ENCODE measurements around the gene CDK5RAP2. TPM values are rescaled to one million over a fixed set of nuclear protein-coding genes. Genes with fewer than 3 reads are reported as not detected.

The CDK5RAP2 gene
- total RNA-seq, 1 experiment from 2014 or later = 56.4 TPM

GRCh38 chr9:120608421-120608820 is 28.5 kb upstream of the CDK5RAP2 start:
- no peak overlapping the region for H3K23ac ChIP-seq (ENCODE audit: insufficient read length, low read depth, low read length)
- no peaks in the 10 kb centered on the region for H3K79me2 ChIP-seq (ENCODE audit: insufficient read depth, low read length)
- no peak for TF ChIP-seq CTCF (conservative IDR thresholded peaks at IDR 0.05)
- no peaks in the 10 kb centered on the region for H3K4me1 ChIP-seq (ENCODE audit: insufficient read depth, low read length)
- no peak overlapping the region for H2BK120ac ChIP-seq (ENCODE audit: low read depth, low read length, poor library complexity, severe bottlenecking)
- Mint-ChIP-seq H3K36me3 (ENCODE audit: insufficient read depth in 1 of 3, low read depth in 3 of 3) (no peaks in the 10 kb centered on the region), H3K4me1 (no peaks in the 10 kb centered on the region), H3K4me3 (no peak overlapping the region), H3K27ac (no peak overlapping the region), H3K9me3 (no peaks in the 10 kb centered on the region), H3K27me3 (ENCODE audit: low read depth) (no peaks in the 10 kb centered on the region)
- H4K20me1 ChIP-seq (ENCODE audit: control insufficient read depth, insufficient read depth, insufficient read length) = no peaks in the 10 kb centered on the region
- H3K4ac ChIP-seq (ENCODE audit: low read depth, low read length) = no peak overlapping the region
- H3K79me1 ChIP-seq (ENCODE audit: insufficient read depth, low read depth, low read length, poor library complexity, severe bottlenecking) = no peaks in the 10 kb centered on the region
- H3K14ac ChIP-seq (ENCODE audit: insufficient read depth, low read length) = no peak overlapping the region
- no peak overlapping the region for H2BK15ac ChIP-seq (ENCODE audit: low read depth, low read length)
- H2BK12ac ChIP-seq (ENCODE audit: insufficient read length, low read depth, low read length) = no peak overlapping the region
- H3K9me3 ChIP-seq (ENCODE audit: control insufficient read depth, low read depth, low read length) = no peaks in the 10 kb centered on the region
- no peak overlapping the region for H3T11ph ChIP-seq (ENCODE audit: low read length)
- H3K18ac ChIP-seq (ENCODE audit: insufficient read length, low read depth, low read length) = no peak overlapping the region
- no peak overlapping the region for H2AK5ac ChIP-seq (ENCODE audit: insufficient read length, low read length)
- H3K23me2 ChIP-seq (ENCODE audit: insufficient read length, low read depth, low read length, poor library complexity, severe bottlenecking) = no peaks in the 10 kb centered on the region
- H4K8ac ChIP-seq (replicated peaks; ENCODE audit: insufficient read length, low read depth, low read length) = no peak overlapping the region
- no peak for DNase-seq
- H3K4me2 ChIP-seq (ENCODE audit: insufficient read depth, insufficient read length, low read length) = no peak overlapping the region
- no peaks in the 10 kb centered on the region; the same call in 1 of the 2 replicates for H3K27me3 ChIP-seq (ENCODE audit: insufficient read depth, low read length)
- no peak overlapping the region for H4K5ac ChIP-seq (ENCODE audit: insufficient read length, low read depth, low read length)
- no peak overlapping the region for H4K91ac ChIP-seq (ENCODE audit: insufficient read length, low read depth, low read length)
- no peak overlapping the region for H2BK20ac ChIP-seq (ENCODE audit: low read depth, low read length, poor library complexity, severe bottlenecking)
- H3K9ac ChIP-seq (ENCODE audit: extremely low read depth, insufficient read length, low read length) = no peak overlapping the region
- no peak overlapping the region for H3K56ac ChIP-seq (ENCODE audit: insufficient read length, low read depth, low read length)
- H2BK5ac ChIP-seq (ENCODE audit: insufficient read length, low read length) = no peak overlapping the region
- no peak overlapping the region for H2AFZ ChIP-seq (ENCODE audit: low read length)
- H3K27ac ChIP-seq (ENCODE audit: insufficient read length, low read depth, low read length) = no peak overlapping the region

All from H9 (cell line).